Ishikawa (cell line): ENCODE results near the gene ZBTB40.

Experiments
- CEBPB ChIP-seq: IDR thresholded peaks from 2 replicates; pipeline ENCODE4 v1.6.1; 2012
- CREB1 ChIP-seq: IDR thresholded peaks from 2 replicates; pipeline ENCODE4 v1.6.1; 2012; ENCODE audit warnings: low read depth
- EGR1 ChIP-seq: IDR thresholded peaks from 2 replicates; pipeline ENCODE4 v1.6.1; 2012
- EP300 ChIP-seq: IDR thresholded peaks from 2 replicates; pipeline ENCODE4 v1.6.1; 2012; ENCODE audit warnings: borderline replicate concordance
- FOXM1 ChIP-seq: IDR thresholded peaks from 2 replicates; pipeline ENCODE4 v1.6.1; 2012; ENCODE audit warnings: low read depth, borderline replicate concordance
- MAX ChIP-seq: IDR thresholded peaks from 2 replicates; pipeline ENCODE4 v1.6.1; 2012
- NFIC ChIP-seq: IDR thresholded peaks from 2 replicates; pipeline ENCODE4 v1.6.1; 2012
- RAD21 ChIP-seq: IDR thresholded peaks from 2 replicates; pipeline ENCODE4 v1.6.1; 2012; ENCODE audit warnings: low read depth
- REST ChIP-seq: IDR thresholded peaks from 2 replicates; pipeline ENCODE4 v1.6.1; 2012; ENCODE audit warnings: low read depth, mild to moderate bottlenecking
- TAF1 ChIP-seq: IDR thresholded peaks from 2 replicates; pipeline ENCODE4 v1.6.1; 2012; ENCODE audit warnings: low read depth, mild to moderate bottlenecking
- TCF12 ChIP-seq: IDR thresholded peaks from 2 replicates; pipeline ENCODE4 v1.6.1; 2012; ENCODE audit warnings: low read depth
- TEAD4 ChIP-seq: IDR thresholded peaks from 2 replicates; pipeline ENCODE4 v1.6.1; 2012
- USF1 ChIP-seq: IDR thresholded peaks from 2 replicates; pipeline ENCODE4 v1.6.1; 2012
- YY1 ChIP-seq: IDR thresholded peaks from 2 replicates; pipeline ENCODE4 v1.6.1; 2012; ENCODE audit warnings: low read depth
- ZBTB7A ChIP-seq: IDR thresholded peaks from 2 replicates; pipeline ENCODE4 v1.6.1; 2012; ENCODE audit warnings: low read depth

ZBTB40 gene

GRCh38 chr1:22489823-22490222 is 38.2 kb downstream of the ZBTB40 start:
- no peak for TF ChIP-seq EGR1

GRCh38 chr1:22490309-22490708 is 38.7 kb downstream of the ZBTB40 start:
- TF ChIP-seq EP300 (no peak), CREB1 (no peak), ZBTB7A (no peak), FOXM1 (no peak)

- TF ChIP-seq TCF12 (no peak), USF1 (no peak), TAF1 (no peak), ZBTB7A (no peak), EGR1 (no peak), YY1 (no peak), CREB1 (no peak), NFIC (no peak), TEAD4 (no peak), RAD21 (no peak), REST (no peak), MAX (no peak), FOXM1 (no peak), CEBPB (no peak), EP300 (no peak)
Measured at GRCh38 chr1:22491995-22492715, 40.5 kb downstream of the ZBTB40 start.

GRCh38 chr1:22494144-22494543 is 42.5 kb downstream of the ZBTB40 start:
- no peak for TF ChIP-seq NFIC
- TF ChIP-seq TEAD4 = no peak
- no peak for TF ChIP-seq TCF12
- no peak for TF ChIP-seq EP300
- TF ChIP-seq EGR1 = no peak
- no peak for TF ChIP-seq YY1
- TF ChIP-seq MAX = no peak
- TF ChIP-seq CEBPB = no peak

- TF ChIP-seq EP300 (no peak), ZBTB7A (no peak), FOXM1 (no peak), MAX (no peak), USF1 (no peak), NFIC (no peak), TEAD4 (no peak), TAF1 (no peak), RAD21 (no peak), YY1 (no peak), CREB1 (no peak)
Measured at GRCh38 chr1:22494943-22495579, 43.4 kb downstream of the ZBTB40 start.

GRCh38 chr1:22496536-22497160 is 45.0 kb downstream of the ZBTB40 start:
- TF ChIP-seq MAX = no peak
- no peak for TF ChIP-seq TAF1

- TF ChIP-seq TAF1 (no peak), YY1 (no peak), NFIC (no peak), TCF12 (no peak), CEBPB (no peak), RAD21 (no peak), EP300 (no peak), TEAD4 (no peak), REST (no peak), FOXM1 (no peak), EGR1 (no peak), CREB1 (no peak), MAX (no peak), ZBTB7A (no peak), USF1 (no peak)
Measured at GRCh38 chr1:22498463-22498862, 46.8 kb downstream of the ZBTB40 start.
